MM.1S (cell line): ENCODE results near the gene EPSTI1.

ENCODE experiments used
- DNase-seq: peaks from one replicate; pipeline ENCODE4 v3.0.0-alpha.2; 2015
- H2AFZ ChIP-seq: fragments of 300-600 bp; sonication (generic); 2 replicates; pipeline ENCODE4 v1.6.0; 2016; ENCODE audit warnings: antibody characterized with exemption, low read length
- H3F3A ChIP-seq: fragments of 300-600 bp; sonication (generic); 2 replicates; pipeline ENCODE4 v1.6.1; 2016; ENCODE audit warnings: mild to moderate bottlenecking, antibody characterized with exemption, low read length, moderate library complexity, mixed read lengths; ENCODE audit not compliant: insufficient read depth
- H3K27ac ChIP-seq: fragments of 300-600 bp; sonication (generic); 2 replicates; pipeline ENCODE4 v1.5.1; 2016; ENCODE audit warnings: mild to moderate bottlenecking, low read length
- H3K27me3 ChIP-seq: fragments of 300-600 bp; sonication (generic); replicated peaks from 2 replicates; pipeline ENCODE4 v1.6.0; 2016; ENCODE audit warnings: low read length; ENCODE audit not compliant: insufficient read depth
- H3K36me3 ChIP-seq: fragments of 300-600 bp; sonication (generic); replicated peaks from 2 replicates; pipeline ENCODE4 v1.6.1; 2016; ENCODE audit warnings: mild to moderate bottlenecking, low read length, mixed read lengths; ENCODE audit not compliant: insufficient read depth
- H3K4me1 ChIP-seq: fragments of 300-600 bp; sonication (generic); 2 replicates; pipeline ENCODE4 v1.6.1; 2016; ENCODE audit warnings: low read length, mixed read lengths
- H3K4me2 ChIP-seq: fragments of 300-600 bp; sonication (generic); 2 replicates; pipeline ENCODE4 v1.6.0; 2016; ENCODE audit warnings: low read depth, low read length
- H3K4me3 ChIP-seq: fragments of 300-600 bp; sonication (generic); 2 replicates; pipeline ENCODE4 v1.5.1; 2016; ENCODE audit warnings: low read length, mixed read lengths
- H3K79me2 ChIP-seq: fragments of 300-600 bp; sonication (generic); 2 replicates; pipeline ENCODE4 v1.6.1; 2016; ENCODE audit warnings: mixed run types, low read length, mixed read lengths
- H3K9ac ChIP-seq: fragments of 300-600 bp; sonication (generic); 2 replicates; pipeline ENCODE4 v1.6.1; 2016; ENCODE audit warnings: low read length, mixed read lengths
- H3K9me2 ChIP-seq: fragments of 300-600 bp; sonication (generic); replicated peaks from 2 replicates; pipeline ENCODE4 v1.6.1; 2016; ENCODE audit warnings: mild to moderate bottlenecking, low read length, mixed read lengths; ENCODE audit not compliant: insufficient read depth
- H3K9me3 ChIP-seq: fragments of 300-600 bp; sonication (generic); replicated peaks from 2 replicates; pipeline ENCODE4 v1.6.1; 2016; ENCODE audit warnings: mild to moderate bottlenecking, low read length, mixed read lengths; ENCODE audit not compliant: insufficient read depth
- H4K20me1 ChIP-seq: fragments of 300-600 bp; sonication (generic); 2 replicates; pipeline ENCODE4 v1.6.1; 2016; ENCODE audit warnings: mild to moderate bottlenecking, low read length, moderate library complexity, mixed read lengths; ENCODE audit not compliant: insufficient read depth
- EZH2 ChIP-seq: fragments of 300-600 bp; sonication (generic); optimal IDR thresholded peaks from 2 replicates; pipeline ENCODE3; 2017; ENCODE audit warnings: low read depth, mild to moderate bottlenecking, antibody characterized with exemption, low read length, mixed read lengths
- EZH2phosphoT487 ChIP-seq: fragments of 300-600 bp; sonication (generic); IDR thresholded peaks from 2 replicates; pipeline ENCODE4 v1.6.1; 2018; ENCODE audit warnings: antibody characterized with exemption, low read length
- TF ChIP-seq, protein P1 (sequence below): fragments of 300-600 bp; sonication (generic); IDR thresholded peaks from 2 replicates; pipeline ENCODE4 v1.5.1; 2016; ENCODE audit warnings: antibody characterized with exemption, low read length, mixed read lengths

EPSTI1 gene

DNA sequence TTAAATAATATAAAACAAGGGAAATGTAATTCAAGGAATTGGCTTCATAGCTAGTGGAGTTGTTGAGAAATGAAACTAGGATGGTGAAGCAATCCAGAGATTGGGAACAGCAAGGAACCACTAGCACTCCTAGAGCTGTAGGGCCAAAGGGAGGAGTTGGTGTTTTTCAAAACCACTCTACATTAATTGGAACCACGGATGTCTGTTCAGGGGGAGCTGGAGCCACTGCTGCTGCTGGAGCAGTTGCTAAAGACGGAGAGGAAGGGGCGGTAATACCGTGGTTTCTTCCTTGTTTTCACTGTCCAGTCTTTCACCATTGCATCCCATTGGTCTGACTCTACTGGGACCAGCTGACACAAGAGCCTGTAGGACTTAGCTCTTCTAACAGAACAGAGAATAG is 39.8 kb upstream of the EPSTI1 start:
- no peaks in the 10 kb centered on the region for H3K27me3 ChIP-seq
- no peak for TF ChIP-seq EZH2phosphoT487
- TF ChIP-seq, protein P1, sequence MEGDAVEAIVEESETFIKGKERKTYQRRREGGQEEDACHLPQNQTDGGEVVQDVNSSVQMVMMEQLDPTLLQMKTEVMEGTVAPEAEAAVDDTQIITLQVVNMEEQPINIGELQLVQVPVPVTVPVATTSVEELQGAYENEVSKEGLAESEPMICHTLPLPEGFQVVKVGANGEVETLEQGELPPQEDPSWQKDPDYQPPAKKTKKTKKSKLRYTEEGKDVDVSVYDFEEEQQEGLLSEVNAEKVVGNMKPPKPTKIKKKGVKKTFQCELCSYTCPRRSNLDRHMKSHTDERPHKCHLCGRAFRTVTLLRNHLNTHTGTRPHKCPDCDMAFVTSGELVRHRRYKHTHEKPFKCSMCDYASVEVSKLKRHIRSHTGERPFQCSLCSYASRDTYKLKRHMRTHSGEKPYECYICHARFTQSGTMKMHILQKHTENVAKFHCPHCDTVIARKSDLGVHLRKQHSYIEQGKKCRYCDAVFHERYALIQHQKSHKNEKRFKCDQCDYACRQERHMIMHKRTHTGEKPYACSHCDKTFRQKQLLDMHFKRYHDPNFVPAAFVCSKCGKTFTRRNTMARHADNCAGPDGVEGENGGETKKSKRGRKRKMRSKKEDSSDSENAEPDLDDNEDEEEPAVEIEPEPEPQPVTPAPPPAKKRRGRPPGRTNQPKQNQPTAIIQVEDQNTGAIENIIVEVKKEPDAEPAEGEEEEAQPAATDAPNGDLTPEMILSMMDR: no peak
- no peak for TF ChIP-seq EZH2

DNA sequence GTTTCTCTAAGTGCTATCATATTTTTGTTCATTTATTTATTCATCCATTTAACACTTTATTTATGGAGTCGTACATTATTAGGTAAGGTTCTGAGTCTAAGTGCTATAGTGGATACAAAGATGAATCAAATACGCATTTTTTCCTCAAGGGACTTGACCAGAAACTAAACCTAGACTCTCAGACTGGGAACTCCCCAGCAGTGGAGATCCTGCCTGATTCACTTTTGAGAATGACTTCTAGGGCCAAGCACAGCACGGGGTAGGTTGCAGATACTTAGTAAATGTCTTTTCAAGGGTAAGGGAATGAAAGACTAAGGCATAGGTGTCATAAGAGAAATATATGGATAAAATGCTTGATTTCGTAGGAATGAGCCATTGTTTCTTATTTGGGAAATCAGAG is 38.5 kb upstream of the EPSTI1 start:
- Histone ChIP-seq H3K36me3 (no peaks in the 10 kb centered on the region), H3K4me3 (no peak overlapping the region), H3K9me3 (no peaks in the 10 kb centered on the region), H3K27me3 (no peaks in the 10 kb centered on the region), H3K4me1 (no peaks in the 10 kb centered on the region), H3K9me2 (no peaks in the 10 kb centered on the region), H3F3A (no peaks in the 10 kb centered on the region), H2AFZ (no peak overlapping the region), H3K4me2 (no peak overlapping the region), H3K79me2 (peaks cover 77% of the 10 kb centered on the region), H3K27ac (no peak overlapping the region), H3K9ac (no peak overlapping the region), H4K20me1 (no peaks in the 10 kb centered on the region)
- TF ChIP-seq, protein P1: no peak
- TF ChIP-seq EZH2 (no peak), EZH2phosphoT487 (no peak)
- no peak for DNase-seq

More for the DNA sequence above, 39.8 kb upstream of the EPSTI1 start:
- Histone ChIP-seq H2AFZ (no peak overlapping the region), H3F3A (no peaks in the 10 kb centered on the region), H3K4me1 (no peaks in the 10 kb centered on the region), H3K9me2 (no peaks in the 10 kb centered on the region), H3K9me3 (no peaks in the 10 kb centered on the region), H3K79me2 (peaks cover 74% of the 10 kb centered on the region), H3K9ac (no peak overlapping the region), H3K4me3 (no peak overlapping the region), H3K27ac (no peak overlapping the region), H4K20me1 (no peaks in the 10 kb centered on the region), H3K4me2 (no peak overlapping the region), H3K36me3 (no peaks in the 10 kb centered on the region)
- DNase-seq: no peak

GRCh38 chr13:43026262-43026661 is 34.2 kb upstream of the EPSTI1 start:
- Histone ChIP-seq H3K4me1 (no peaks in the 10 kb centered on the region), H3K9me2 (no peaks in the 10 kb centered on the region), H3K79me2 (peaks cover 64% of the 10 kb centered on the region), H3K27me3 (no peaks in the 10 kb centered on the region), H2AFZ (no peak overlapping the region), H3K4me3 (no peak overlapping the region), H3K9me3 (no peaks in the 10 kb centered on the region), H3K9ac (no peak overlapping the region), H3K4me2 (no peak overlapping the region), H3F3A (0 out of 2 replicates have a peak, but pooled peaks cover 4% of the 10 kb centered on the region), H3K27ac (no peak overlapping the region), H4K20me1 (no peaks in the 10 kb centered on the region), H3K36me3 (no peaks in the 10 kb centered on the region)
- DNase-seq: no peak
- TF ChIP-seq EZH2 (no peak), EZH2phosphoT487 (no peak)
- TF ChIP-seq, protein P1: no peak
